KMS-11 (cell line): ENCODE results near the gene LRFN4.
A peak's percentile ranks its signal among the peaks of the same experiment; 100 is the strongest.
"Not testable (repeated sequence)": the region's sequence is repeated elsewhere in the genome, so short reads cannot be mapped to it uniquely, and the experiment has no call there.

Experiments
- H2AFZ ChIP-seq: fragments of 200-600 bp; sonication (generic); 2 replicates; pipeline ENCODE4 v1.6.1; 2016; ENCODE audit warnings: antibody characterized with exemption, mixed run types, low read depth
- H3K27ac ChIP-seq: fragments of 200-600 bp; sonication (generic); 2 replicates; pipeline ENCODE4 v1.6.1; 2016; ENCODE audit warnings: mild to moderate bottlenecking, mixed run types
- H3K27me3 ChIP-seq: fragments of 200-600 bp; sonication (generic); 2 replicates; pipeline ENCODE4 v1.6.1; 2017; ENCODE audit warnings: mild to moderate bottlenecking, low read depth, mixed run types, moderate library complexity; ENCODE audit not compliant: insufficient read depth
- H3K36me3 ChIP-seq: fragments of 200-600 bp; sonication (generic); 2 replicates; pipeline ENCODE4 v1.6.1; 2017; ENCODE audit warnings: mild to moderate bottlenecking, mixed run types; ENCODE audit not compliant: insufficient read depth
- H3K4me1 ChIP-seq: fragments of 200-600 bp; sonication (generic); 2 replicates; pipeline ENCODE4 v1.6.1; 2016; ENCODE audit warnings: mild to moderate bottlenecking, low read depth, mixed run types; ENCODE audit not compliant: poor library complexity, severe bottlenecking
- H3K4me2 ChIP-seq: fragments of 200-600 bp; sonication (generic); 2 replicates; pipeline ENCODE4 v1.7.0; 2016; ENCODE audit warnings: mild to moderate bottlenecking, mixed run types
- H3K4me3 ChIP-seq: fragments of 200-600 bp; sonication (generic); IDR thresholded peaks from 2 replicates; pipeline ENCODE4 v1.6.1; 2017; ENCODE audit warnings: low read depth, low read length, mixed read lengths; ENCODE audit not compliant: insufficient read depth
- H3K79me2 ChIP-seq: fragments of 200-600 bp; sonication (generic); 2 replicates; pipeline ENCODE4 v1.6.1; 2016; ENCODE audit warnings: low read depth, mixed run types; ENCODE audit not compliant: insufficient read depth
- H3K9ac ChIP-seq: fragments of 200-600 bp; sonication (generic); 2 replicates; pipeline ENCODE4 v1.6.1; 2016; ENCODE audit warnings: mild to moderate bottlenecking, mixed run types
- H4K20me1 ChIP-seq: fragments of 200-600 bp; sonication (generic); 2 replicates; pipeline ENCODE4 v1.6.1; 2016; ENCODE audit warnings: mild to moderate bottlenecking, mixed run types; ENCODE audit not compliant: insufficient read depth
- CTCF ChIP-seq: fragments of 200-600 bp; sonication (generic); conservative IDR thresholded peaks from 2 replicates; pipeline ENCODE4 v1.6.1; 2017; ENCODE audit warnings: low read depth, mild to moderate bottlenecking, antibody characterized with exemption, low read length, moderate library complexity, mixed read lengths

Gene LRFN4

GRCh38 chr11:66823700-66824099 lies 33.2 kb upstream of the LRFN4 start:
- H3K4me1 ChIP-seq = no peaks in the 10 kb centered on the region
- no peaks in the 10 kb centered on the region for H3K27me3 ChIP-seq
- no peaks in the 10 kb centered on the region for H3K79me2 ChIP-seq
- H3K4me2 ChIP-seq = no peak overlapping the region
- H3K27ac ChIP-seq = no peak overlapping the region
- no peak overlapping the region for H3K9ac ChIP-seq
- H3K4me3 ChIP-seq = no peak overlapping the region
- H4K20me1 ChIP-seq = no peaks in the 10 kb centered on the region
- H2AFZ ChIP-seq = no peak overlapping the region
- TF ChIP-seq CTCF = no peak
- no peaks in the 10 kb centered on the region for H3K36me3 ChIP-seq

GRCh38 chr11:66824573-66824972 lies 32.3 kb upstream of the LRFN4 start:
- H3K9ac ChIP-seq, H3K4me1 ChIP-seq, H3K4me3 ChIP-seq: not testable (repeated sequence)

GRCh38 chr11:66834539-66834845 lies 22.4 kb upstream of the LRFN4 start:
- Histone ChIP-seq H3K27me3 (no peaks in the 10 kb centered on the region), H3K79me2 (no peaks in the 10 kb centered on the region), H3K36me3 (no peaks in the 10 kb centered on the region), H2AFZ (no peak overlapping the region), H3K4me2 (no peak overlapping the region), H3K4me1 (peaks cover 20% of the 10 kb centered on the region), H3K4me3 (no peak overlapping the region), H4K20me1 (no peaks in the 10 kb centered on the region), H3K9ac (no peak overlapping the region), H3K27ac (no peak overlapping the region)
- peak; percentile 61 for TF ChIP-seq CTCF

More at GRCh38 chr11:66824573-66824972, 32.3 kb upstream of the LRFN4 start:
- H4K20me1 ChIP-seq, H3K27ac ChIP-seq, H3K4me2 ChIP-seq, H3K27me3 ChIP-seq, H2AFZ ChIP-seq, H3K79me2 ChIP-seq, H3K36me3 ChIP-seq: not testable (repeated sequence)

- Histone ChIP-seq H3K4me3 (no peak overlapping the region), H3K36me3 (no peaks in the 10 kb centered on the region), H3K4me1 (peaks cover 20% of the 10 kb centered on the region), H3K4me2 (no peak overlapping the region), H3K9ac (no peak overlapping the region), H3K79me2 (no peaks in the 10 kb centered on the region), H4K20me1 (no peaks in the 10 kb centered on the region), H3K27ac (no peak overlapping the region), H2AFZ (no peak overlapping the region), H3K27me3 (no peaks in the 10 kb centered on the region)
- TF ChIP-seq CTCF = no peak
These were observed 21.9 kb upstream of the LRFN4 start for GRCh38 chr11:66834943-66835342.

- Histone ChIP-seq H3K27me3 (no peaks in the 10 kb centered on the region), H3K36me3 (no peaks in the 10 kb centered on the region), H3K4me1 (peaks cover 20% of the 10 kb centered on the region), H3K79me2 (peaks cover 8% of the 10 kb centered on the region), H4K20me1 (no peaks in the 10 kb centered on the region), H3K9ac (no peak overlapping the region), H2AFZ (no peak overlapping the region), H3K27ac (no peak overlapping the region), H3K4me3 (no peak overlapping the region), H3K4me2 (no peak overlapping the region)
- no peak for TF ChIP-seq CTCF
These were observed 21.0 kb upstream of the LRFN4 start for GRCh38 chr11:66835768-66836405.
